Gastrocnemius medialis (tissue), 4 donors: ENCODE measurements around the gene RPRM. TPM values are rescaled to one million over a fixed set of nuclear protein-coding genes. Genes with fewer than 3 reads are reported as not detected.
A peak's percentile ranks its signal among the peaks of the same experiment; 100 is the strongest.

Experiments used
- ATAC-seq, 2 donors: fragments of 150-250 bp; one replicate each; pipeline ENCODE4 v1.9.1; 2016
- DNase-seq, 2 donors: peaks; one replicate each; pipeline ENCODE4 v3.0.0-alpha.2; 2019
- H3K27ac ChIP-seq, 4 donors: fragments of 200-600 bp; sonication (generic); 1 replicate in 1 of 4; 2 replicates in 3 of 4; pipeline ENCODE4 v1.5.1; 2016 to 2018; ENCODE audit warnings: mild to moderate bottlenecking in 2 of 4, moderate library complexity in 1 of 4
- H3K27me3 ChIP-seq, 3 donors: fragments of 200-600 bp; sonication (generic) in 2 of 3; 1 replicate in 1 of 3; 2 replicates in 2 of 3; pipeline versions ENCODE4 v1.5.1 to v1.6.0; 2016 to 2019; ENCODE audit warnings: mild to moderate bottlenecking in 1 of 3, moderate library complexity in 1 of 3
- H3K36me3 ChIP-seq, 2 donors: fragments of 200-600 bp; sonication (generic) in 1 of 2; one replicate each; pipeline ENCODE4 v1.5.1; 2017 to 2018
- H3K4me1 ChIP-seq, 2 donors: fragments of 200-600 bp; sonication (generic) in 1 of 2; one replicate each; pipeline ENCODE4 v1.5.1; 2016 to 2017; ENCODE audit warnings: mild to moderate bottlenecking in 2 of 2
- H3K4me3 ChIP-seq, 4 donors: fragments of 200-600 bp; sonication (generic) in 3 of 4; 1 replicate in 1 of 4; 2 replicates in 3 of 4; pipeline ENCODE4 v1.5.1; 2016 to 2019; ENCODE audit warnings: mild to moderate bottlenecking in 2 of 4
- H3K9me3 ChIP-seq, 3 donors: fragments of 200-600 bp; sonication (generic) in 2 of 3; 1 replicate in 1 of 3; 2 replicates in 2 of 3; pipeline ENCODE4 v1.5.1; 2016 to 2019
- POLR2A ChIP-seq, 2 donors: fragments of 450-650 bp; IDR thresholded peaks; one replicate each; pipeline ENCODE4 v1.6.1; 2017; ENCODE audit warnings: antibody characterized with exemption in 2 of 2, mild to moderate bottlenecking in 2 of 2, moderate library complexity in 2 of 2
- in situ Hi-C, 4 donors: fragments of 200-750 bp; cut with MboI; loops; one replicate each; pipeline versions ENCODE4 v1.15.0 to v1.8.0; 2017; ENCODE audit warnings: low sequenced_read_pairs in 4 of 4
- intact Hi-C: fragments of 100-400 bp; cut with DNase I; formaldehyde crosslinking; loops from one replicate; pipeline ENCODE4 v1.15.1; 2023; ENCODE audit warnings: low total_unique reads
- total RNA-seq, 4 donors: library from RNA; depleted of rRNA; stranded (reverse); fragments of >200 nt; gene quantifications; one replicate each; pipeline versions ENCODE4 v1.1.0 to v1.2.3, GENCODE V29; 2016
- TF ChIP-seq, protein P1 (sequence below), 5 experiments: fragments of 450-650 bp in 3 of 5; fragments of 200-600 bp in 2 of 5; sonication (generic) in 2 of 5; IDR thresholded peaks in 4 of 5; conservative IDR thresholded peaks in 1 of 5; 1 replicate in 4 of 5; 2 replicates in 1 of 5; pipeline ENCODE4 v1.5.1; 2016 to 2019; ENCODE audit warnings: antibody characterized with exemption in 5 of 5, mild to moderate bottlenecking in 3 of 5, moderate library complexity in 3 of 5

The RPRM gene
- total RNA-seq, 4 donors from 2014 or later, result not detected

DNA sequence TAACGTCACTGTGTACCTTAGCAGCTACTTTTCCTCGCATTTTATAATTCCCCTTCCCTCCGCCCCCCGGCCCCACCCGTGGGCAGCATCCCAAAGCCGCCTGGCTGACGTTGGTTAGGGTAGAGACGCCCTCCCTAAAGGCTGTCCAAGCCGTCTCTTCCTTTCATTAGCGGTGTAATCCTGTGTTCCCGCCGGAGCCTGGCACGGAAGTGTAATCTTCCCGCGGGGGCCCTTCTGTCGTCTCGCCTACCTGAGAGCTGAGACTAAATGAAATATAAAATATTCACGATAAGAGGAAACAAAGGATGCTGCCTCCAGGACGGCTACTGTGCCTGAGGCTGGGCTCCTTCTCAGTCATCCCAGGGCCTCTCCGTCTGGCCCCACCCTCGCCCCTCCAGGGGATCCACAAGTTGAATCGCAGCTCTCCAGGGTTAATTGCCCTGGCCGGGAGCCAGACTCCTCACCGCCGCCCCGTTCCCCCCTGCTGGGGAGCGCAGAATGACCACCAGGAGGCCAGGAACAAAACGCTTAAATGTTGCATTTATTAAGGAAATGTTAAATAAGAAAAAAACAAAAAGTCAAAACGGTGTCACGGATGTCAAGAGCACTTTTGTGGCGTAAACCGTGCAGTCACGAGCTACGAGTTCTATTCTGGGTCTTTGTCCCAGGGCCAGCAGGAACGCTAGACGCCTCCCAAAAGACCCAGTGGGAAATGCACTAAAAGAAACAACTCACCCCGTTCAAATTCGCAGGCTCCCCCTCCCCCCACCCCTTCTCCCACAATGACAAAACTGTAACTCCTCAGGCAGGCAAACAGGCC, 1.5 kb downstream of the RPRM start:
- intact Hi-C loops, result loop anchor here (5.0 kb wide), 1 partner anchor 1440 kb away; no protein-coding TSS in a partner anchor
- DNase-seq, result no peak
- Histone ChIP-seq H3K27ac (no peak overlapping the region), H3K4me3 (peak overlapping the region; percentile 43 to 74 (median 55)), H3K9me3 (no peaks in the 10 kb centered on the region), H3K36me3 (no peaks in the 10 kb centered on the region), H3K27me3 (peaks cover 42 to 67% (median 66%) of the 10 kb centered on the region in 3 donors), H3K4me1 (peaks cover 16% of the 10 kb centered on the region in 2 donors)
- ATAC-seq, result no peak
- no peak for TF ChIP-seq POLR2A (IDR thresholded peaks at IDR 0.05)
- TF ChIP-seq, protein P1, sequence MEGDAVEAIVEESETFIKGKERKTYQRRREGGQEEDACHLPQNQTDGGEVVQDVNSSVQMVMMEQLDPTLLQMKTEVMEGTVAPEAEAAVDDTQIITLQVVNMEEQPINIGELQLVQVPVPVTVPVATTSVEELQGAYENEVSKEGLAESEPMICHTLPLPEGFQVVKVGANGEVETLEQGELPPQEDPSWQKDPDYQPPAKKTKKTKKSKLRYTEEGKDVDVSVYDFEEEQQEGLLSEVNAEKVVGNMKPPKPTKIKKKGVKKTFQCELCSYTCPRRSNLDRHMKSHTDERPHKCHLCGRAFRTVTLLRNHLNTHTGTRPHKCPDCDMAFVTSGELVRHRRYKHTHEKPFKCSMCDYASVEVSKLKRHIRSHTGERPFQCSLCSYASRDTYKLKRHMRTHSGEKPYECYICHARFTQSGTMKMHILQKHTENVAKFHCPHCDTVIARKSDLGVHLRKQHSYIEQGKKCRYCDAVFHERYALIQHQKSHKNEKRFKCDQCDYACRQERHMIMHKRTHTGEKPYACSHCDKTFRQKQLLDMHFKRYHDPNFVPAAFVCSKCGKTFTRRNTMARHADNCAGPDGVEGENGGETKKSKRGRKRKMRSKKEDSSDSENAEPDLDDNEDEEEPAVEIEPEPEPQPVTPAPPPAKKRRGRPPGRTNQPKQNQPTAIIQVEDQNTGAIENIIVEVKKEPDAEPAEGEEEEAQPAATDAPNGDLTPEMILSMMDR (IDR thresholded peaks at IDR 0.05 in 4 of 5, conservative IDR thresholded peaks at IDR 0.05 in 1 of 5), result no peak
- in situ Hi-C loops, result no loop called here

DNA sequence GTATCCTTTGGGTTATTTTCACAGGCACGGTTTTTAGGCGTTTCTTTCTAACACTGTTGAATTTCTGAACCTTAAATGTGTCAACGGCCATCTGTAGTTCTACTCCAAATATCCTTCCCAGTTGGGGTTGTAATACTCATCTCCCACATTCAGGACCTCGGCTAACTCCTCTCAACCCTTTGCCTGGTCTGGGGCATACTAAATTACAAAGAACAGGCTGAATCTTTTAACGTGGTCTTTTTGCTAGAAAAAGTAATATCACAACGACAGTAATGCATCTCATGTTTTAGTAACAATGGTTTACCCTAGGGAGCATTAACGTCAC, 2.1 kb downstream of the RPRM start:
- Histone ChIP-seq H3K27ac (no peak overlapping the region), H3K9me3 (no peaks in the 10 kb centered on the region), H3K4me1 (peaks cover 16% of the 10 kb centered on the region in 2 donors), H3K36me3 (no peaks in the 10 kb centered on the region), H3K27me3 (peaks cover 42 to 64% (median 63%) of the 10 kb centered on the region in 3 donors), H3K4me3 (no peak overlapping the region)
- intact Hi-C loops, result loop anchor here (5.0 kb wide), 1 partner anchor 1439 kb away; no protein-coding TSS in a partner anchor
- no peak for DNase-seq
- in situ Hi-C loops, result no loop called here
- TF ChIP-seq, protein P1 (IDR thresholded peaks at IDR 0.05 in 4 of 5, conservative IDR thresholded peaks at IDR 0.05 in 1 of 5), result no peak
- TF ChIP-seq POLR2A (IDR thresholded peaks at IDR 0.05), result no peak
- no peak for ATAC-seq

DNA sequence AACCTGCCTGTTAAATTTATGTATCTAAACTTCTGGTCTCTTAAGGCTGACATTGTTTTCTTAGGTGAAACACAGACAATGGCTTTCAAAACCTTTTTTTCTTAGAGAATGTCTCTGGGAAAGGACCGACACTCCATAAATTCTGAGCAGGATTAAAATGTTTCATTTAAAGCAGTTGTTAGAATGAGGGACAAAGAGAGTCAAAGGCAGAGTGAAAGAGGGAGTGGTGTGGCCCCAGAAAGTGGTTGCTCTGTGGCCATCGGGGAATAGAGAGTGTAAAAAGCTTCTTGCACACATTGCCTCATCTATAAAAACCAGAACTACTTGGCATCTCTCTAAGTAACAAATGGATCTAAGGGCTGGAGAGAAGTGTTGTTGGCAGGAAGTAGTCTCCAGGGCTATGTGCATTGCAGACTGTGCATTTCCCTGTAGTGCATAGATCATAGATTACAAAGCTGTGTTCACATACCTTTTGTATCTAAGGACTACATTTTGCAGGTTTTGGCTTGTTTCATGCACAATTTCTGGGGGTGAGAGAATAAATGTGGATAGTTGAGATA, 3.6 kb downstream of the RPRM start:
- peaks cover 40 to 57% (median 53%) of the 10 kb centered on the region in 3 donors for H3K27me3 ChIP-seq
- no peak overlapping the region for H3K4me3 ChIP-seq
- no peaks in the 10 kb centered on the region for H3K36me3 ChIP-seq
- DNase-seq (no peak), ATAC-seq (no peak)
- H3K4me1 ChIP-seq, result peaks cover 16% of the 10 kb centered on the region in 2 donors
- TF ChIP-seq POLR2A (IDR thresholded peaks at IDR 0.05), result no peak
- TF ChIP-seq, protein P1 (IDR thresholded peaks at IDR 0.05 in 4 of 5, conservative IDR thresholded peaks at IDR 0.05 in 1 of 5), result no peak
- no peak overlapping the region for H3K27ac ChIP-seq
- no peaks in the 10 kb centered on the region for H3K9me3 ChIP-seq
- in situ Hi-C loops (no loop called here), intact Hi-C loops (loop anchor here (5.0 kb wide), 1 partner anchor 1438 kb away; no protein-coding TSS in a partner anchor)

DNA sequence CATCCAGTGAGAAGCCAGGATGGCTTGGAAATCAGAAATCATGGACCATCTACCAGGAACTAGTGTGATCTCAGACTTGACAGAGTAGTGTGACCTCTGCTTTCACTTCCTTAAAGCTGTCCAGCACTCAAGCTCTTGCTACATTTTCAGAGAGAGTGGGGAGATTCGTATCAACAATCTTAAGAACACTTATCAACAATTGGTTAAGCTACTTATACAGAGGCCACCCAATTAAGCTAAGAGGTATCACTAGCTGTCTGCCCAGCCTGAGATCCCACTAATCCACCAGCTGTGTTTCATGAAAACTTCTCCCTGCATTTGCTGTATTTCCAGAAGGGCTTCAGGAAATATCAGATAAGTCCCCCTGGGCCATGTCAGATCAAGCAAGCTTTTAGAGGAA, 4.2 kb downstream of the RPRM start:
- peaks cover 35 to 53% (median 50%) of the 10 kb centered on the region in 3 donors for H3K27me3 ChIP-seq
- in situ Hi-C loops, result no loop called here

More for the DNA sequence above, 4.2 kb downstream of the RPRM start:
- Histone ChIP-seq H3K4me3 (no peak overlapping the region), H3K27ac (no peak overlapping the region), H3K4me1 (peaks cover 16% of the 10 kb centered on the region in 2 donors), H3K9me3 (no peaks in the 10 kb centered on the region), H3K36me3 (no peaks in the 10 kb centered on the region)
- intact Hi-C loops, result no loop called here
- ATAC-seq, result no peak
- no peak for DNase-seq
- TF ChIP-seq, protein P1 (IDR thresholded peaks at IDR 0.05 in 4 of 5, conservative IDR thresholded peaks at IDR 0.05 in 1 of 5), result no peak
- no peak for TF ChIP-seq POLR2A (IDR thresholded peaks at IDR 0.05)
